PC-3 (cell line): ENCODE measurements around the gene ALKBH8. TPM values are rescaled to one million over a fixed set of nuclear protein-coding genes. Genes with fewer than 3 reads are reported as not detected.

ENCODE experiments used
- ATAC-seq: fragments of 200-7000 bp; cut with Tn5 transposase; 2 replicates; pipeline ENCODE4 v1.9.1; 2020; ENCODE audit warnings: mild to moderate bottlenecking, moderate library complexity
- Bru-seq: library from RNA; stranded (reverse); fragments of 400-500 nt; gene quantifications from one replicate; lab custom pipeline; 2021; lab: Mats Ljungman, UMichigan
- BruChase-seq, 2 experiments: library from RNA; stranded (reverse); fragments of 400-500 nt; gene quantifications; one replicate each; lab custom pipeline; 2021; lab: Mats Ljungman, UMichigan
- BruUV-seq: library from RNA; stranded (reverse); fragments of 400-500 nt; replicated peaks from 2 replicates; lab custom pipeline; 2021; lab: Mats Ljungman, UMichigan
- CTCF ChIA-PET: fragments of 300-600 bp; sonication (Branson Sonifier 250); formaldehyde crosslinking; loops from one replicate; lab custom pipeline; 2022; ENCODE audit warnings: antibody characterized with exemption; lab: Charles Lee
- POLR2A ChIA-PET: fragments of 300-600 bp; sonication (Branson Sonifier 250); formaldehyde crosslinking; loops from one replicate; lab custom pipeline; 2022; ENCODE audit warnings: antibody characterized with exemption; ENCODE audit not compliant: unreplicated experiment; lab: Charles Lee
- DNase-seq: peaks from one replicate; pipeline ENCODE4 v3.0.0-alpha.2; 2015
- H2AFZ ChIP-seq: fragments of 300-600 bp; sonication (generic); 2 replicates; pipeline ENCODE4 v1.6.0; 2016; ENCODE audit warnings: antibody characterized with exemption, low read length
- H3F3A ChIP-seq: fragments of 300-600 bp; sonication (generic); one replicate; pipeline ENCODE4 v1.6.0; 2017; ENCODE audit warnings: antibody characterized with exemption, low read length, control low read depth, mild to moderate bottlenecking; ENCODE audit not compliant: unreplicated experiment
- H3K27ac ChIP-seq: fragments of 300-600 bp; sonication (generic); 2 replicates; pipeline ENCODE4 v1.5.1; 2016; ENCODE audit warnings: mild to moderate bottlenecking, low read length
- H3K27me3 ChIP-seq: fragments of 300-600 bp; sonication (generic); 2 replicates; pipeline ENCODE4 v1.6.1; 2016; ENCODE audit warnings: low read length, mixed read lengths
- H3K36me3 ChIP-seq: fragments of 300-600 bp; sonication (generic); 2 replicates; pipeline ENCODE4 v1.6.1; 2016; ENCODE audit warnings: low read depth, mixed run types, low read length, mixed read lengths
- H3K4me1 ChIP-seq: fragments of 300-600 bp; sonication (generic); 2 replicates; pipeline ENCODE4 v1.5.1; 2016; ENCODE audit warnings: low read length; ENCODE audit not compliant: insufficient read depth
- H3K4me2 ChIP-seq: fragments of 300-600 bp; sonication (generic); 2 replicates; pipeline ENCODE4 v1.6.0; 2016; ENCODE audit warnings: low read length
- H3K4me3 ChIP-seq: fragments of 300-600 bp; sonication (generic); 2 replicates; pipeline ENCODE4 v1.5.1; 2016; ENCODE audit warnings: mild to moderate bottlenecking, low read length, mixed read lengths
- H3K79me2 ChIP-seq: fragments of 300-600 bp; sonication (generic); 2 replicates; pipeline ENCODE4 v1.6.1; 2017; ENCODE audit warnings: low read length, mixed read lengths
- H3K9ac ChIP-seq: fragments of 300-600 bp; sonication (generic); 2 replicates; pipeline ENCODE4 v1.6.0; 2016; ENCODE audit warnings: mild to moderate bottlenecking, low read length
- H3K9me2 ChIP-seq: fragments of 300-600 bp; sonication (generic); replicated peaks from 2 replicates; pipeline ENCODE4 v1.6.1; 2016; ENCODE audit warnings: mixed run types, low read length, mixed read lengths
- H3K9me3 ChIP-seq: fragments of 300-600 bp; sonication (generic); 2 replicates; pipeline ENCODE4 v1.6.1; 2016; ENCODE audit warnings: low read length, mixed read lengths
- H4K20me1 ChIP-seq: fragments of 300-600 bp; sonication (generic); 2 replicates; pipeline ENCODE4 v1.6.1; 2016; ENCODE audit warnings: low read length, mixed read lengths
- EZH2 ChIP-seq: fragments of 300-600 bp; sonication (generic); IDR thresholded peaks from one replicate; pipeline ENCODE4 v1.6.1; 2017; ENCODE audit warnings: antibody characterized with exemption, mild to moderate bottlenecking, low read length; ENCODE audit not compliant: unreplicated experiment
- EZH2phosphoT487 ChIP-seq: fragments of 300-600 bp; sonication (generic); IDR thresholded peaks from 2 replicates; pipeline ENCODE4 v1.6.1; 2018; ENCODE audit warnings: mild to moderate bottlenecking, antibody characterized with exemption, low read length, borderline replicate concordance
- intact Hi-C: fragments of 100-400 bp; cut with micrococcal nuclease; formaldehyde crosslinking; loops from 2 replicates; pipeline ENCODE4 v1.9.0; 2023
- long read RNA-seq: library from polyadenylated mRNA; unstranded; transcript quantifications from one replicate; pipeline ENCODE4 v2.0.0, GENCODE V29; 2021; ENCODE audit not compliant: unreplicated experiment
- total RNA-seq: library from RNA; depleted of rRNA; stranded (reverse); fragments of >200 nt; gene quantifications from 2 replicates; pipeline ENCODE4 v1.2.3, GENCODE V29; 2014; rRNA removed
- TF ChIP-seq, protein P1 (sequence below): fragments of 300-600 bp; sonication (generic); conservative IDR thresholded peaks from 2 replicates; pipeline ENCODE4 v1.5.1; 2017; ENCODE audit warnings: antibody characterized with exemption, low read depth, mild to moderate bottlenecking, low read length

Gene ALKBH8
- total RNA-seq: 7.0 and 14.3 TPM in 2 replicates
- percentile 73 among the genes with signal in this experiment for Bru-seq, nascent RNA
- percentile 62 among the genes with signal in this experiment for BruChase-seq, experiment 1, labeled RNA remaining after a 6-hour chase
- percentile 66 among the genes with signal in this experiment for BruChase-seq, experiment 2, labeled RNA remaining after a 2-hour chase
- long read RNA-seq, full-length matches to known transcripts: 6 of 13 reads
- long read RNA-seq, partial matches to known transcripts: 3 of 13 reads
- long read RNA-seq, other reads (novel, unspliced or antisense): 4 of 13 reads

DNA sequence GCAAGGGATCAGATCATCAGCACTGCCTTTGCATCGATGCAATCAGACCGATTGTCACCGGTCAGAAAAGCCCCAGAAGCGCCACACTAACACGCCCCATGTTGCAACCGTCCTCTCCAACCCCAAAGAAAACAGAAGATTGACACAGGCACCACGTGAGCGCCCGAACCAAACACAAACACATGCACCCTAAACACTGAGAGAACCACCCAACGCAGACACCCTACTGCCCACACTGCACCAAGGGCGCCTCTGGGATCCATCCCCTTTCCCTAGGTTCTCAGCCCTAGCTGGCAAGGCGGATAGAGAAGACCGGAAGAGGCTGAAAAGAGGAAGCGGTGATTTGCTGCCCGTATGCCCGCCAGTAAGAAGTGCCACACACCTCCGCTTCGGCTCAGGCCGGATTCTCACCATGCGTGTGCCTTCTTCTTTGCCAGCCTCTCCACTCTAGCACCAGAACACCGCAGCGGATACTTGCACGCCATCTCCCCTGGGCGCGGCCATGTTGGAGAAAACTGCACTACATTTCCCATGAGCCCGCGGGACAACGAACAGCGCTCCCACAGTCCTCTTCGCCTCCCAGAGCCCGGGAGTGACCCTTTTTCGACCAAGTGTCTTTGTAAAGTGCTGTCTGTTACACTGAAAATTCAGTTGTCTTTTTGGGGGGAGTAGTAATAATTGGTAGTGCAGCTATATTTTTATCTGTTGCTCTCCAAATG is at the start of gene ALKBH8:
Gene ALKBH8 (minus strand): TSS at position 517 of the 719 bp plus-strand sequence. CDS start 4,842 bp downstream, outside the sequence.
- H3K27me3 ChIP-seq: no peaks in the 10 kb centered on the region
- H3K9me2 ChIP-seq: no peaks in the 10 kb centered on the region
- H2AFZ ChIP-seq: peak within 1 kb of the TSS; percentile 85
- no peaks in the 10 kb centered on the region for H4K20me1 ChIP-seq
- DNase-seq: peak; percentile 84
- TF ChIP-seq, protein P1, sequence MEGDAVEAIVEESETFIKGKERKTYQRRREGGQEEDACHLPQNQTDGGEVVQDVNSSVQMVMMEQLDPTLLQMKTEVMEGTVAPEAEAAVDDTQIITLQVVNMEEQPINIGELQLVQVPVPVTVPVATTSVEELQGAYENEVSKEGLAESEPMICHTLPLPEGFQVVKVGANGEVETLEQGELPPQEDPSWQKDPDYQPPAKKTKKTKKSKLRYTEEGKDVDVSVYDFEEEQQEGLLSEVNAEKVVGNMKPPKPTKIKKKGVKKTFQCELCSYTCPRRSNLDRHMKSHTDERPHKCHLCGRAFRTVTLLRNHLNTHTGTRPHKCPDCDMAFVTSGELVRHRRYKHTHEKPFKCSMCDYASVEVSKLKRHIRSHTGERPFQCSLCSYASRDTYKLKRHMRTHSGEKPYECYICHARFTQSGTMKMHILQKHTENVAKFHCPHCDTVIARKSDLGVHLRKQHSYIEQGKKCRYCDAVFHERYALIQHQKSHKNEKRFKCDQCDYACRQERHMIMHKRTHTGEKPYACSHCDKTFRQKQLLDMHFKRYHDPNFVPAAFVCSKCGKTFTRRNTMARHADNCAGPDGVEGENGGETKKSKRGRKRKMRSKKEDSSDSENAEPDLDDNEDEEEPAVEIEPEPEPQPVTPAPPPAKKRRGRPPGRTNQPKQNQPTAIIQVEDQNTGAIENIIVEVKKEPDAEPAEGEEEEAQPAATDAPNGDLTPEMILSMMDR: no peak
- TF ChIP-seq EZH2phosphoT487 (no peak), EZH2 (no peak)
- no TSS peak for BruUV-seq
- H3F3A ChIP-seq: peaks cover 19% of the 10 kb centered on the region
- H3K79me2 ChIP-seq: peaks cover 29% of the 10 kb centered on the region
- peak within 1 kb of the TSS; percentile 73 for H3K4me3 ChIP-seq
- intact Hi-C loops: loop anchor here (1.0 kb wide), 1 partner anchor 206 kb away; no protein-coding TSS in a partner anchor
- H3K9ac ChIP-seq: peak within 1 kb of the TSS; percentile 75
- H3K4me2 ChIP-seq: peak within 1 kb of the TSS; percentile 86
- H3K36me3 ChIP-seq: no peaks in the 10 kb centered on the region
- peak; percentile 71 for ATAC-seq
- H3K4me1 ChIP-seq: peaks cover 48% of the 10 kb centered on the region
- H3K9me3 ChIP-seq: no peaks in the 10 kb centered on the region
- POLR2A ChIA-PET: no interaction called here
- peak within 1 kb of the TSS; percentile 64 for H3K27ac ChIP-seq
- CTCF ChIA-PET: interaction anchor here (1.0 kb wide), 1 partner anchor 12 kb away, joined by 3 read pairs; no protein-coding TSS in a partner anchor

DNA sequence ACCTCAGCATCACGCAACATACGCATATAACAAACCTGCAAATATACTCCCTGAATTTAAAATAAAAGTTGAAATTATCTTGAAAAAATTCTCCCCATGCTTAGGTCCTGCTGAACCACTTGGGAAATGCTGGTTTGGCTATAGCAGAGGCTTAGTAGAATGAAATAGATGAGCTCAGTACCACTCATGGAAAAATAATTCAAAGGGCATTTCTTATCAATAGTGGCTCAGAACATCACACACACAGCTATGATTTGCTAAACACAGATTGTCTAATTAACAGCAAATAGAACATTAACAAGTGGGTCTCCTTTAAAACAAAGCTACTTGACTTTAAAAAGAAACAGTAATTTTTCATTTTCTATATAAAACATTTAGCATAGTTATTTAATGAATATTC is 46.9 kb upstream of the ALKBH8 start:
- no peak for ATAC-seq

More for the DNA sequence above, 46.9 kb upstream of the ALKBH8 start:
- no peak overlapping the region for H3K27ac ChIP-seq
- BruUV-seq: no TSS peak
- no peak overlapping the region for H2AFZ ChIP-seq
- no peaks in the 10 kb centered on the region for H3K9me2 ChIP-seq
- ChIA-PET POLR2A (no interaction called here), CTCF (no interaction called here)
- H3F3A ChIP-seq: no peaks in the 10 kb centered on the region
- H3K9me3 ChIP-seq: no peaks in the 10 kb centered on the region
- no peaks in the 10 kb centered on the region for H3K4me1 ChIP-seq
- peaks cover 94% of the 10 kb centered on the region for H3K27me3 ChIP-seq
- H3K79me2 ChIP-seq: no peaks in the 10 kb centered on the region
- TF ChIP-seq, protein P1: no peak
- TF ChIP-seq EZH2phosphoT487: no peak
- no peak for TF ChIP-seq EZH2
- H3K36me3 ChIP-seq: no peaks in the 10 kb centered on the region
- no peak overlapping the region for H3K4me3 ChIP-seq
- DNase-seq: no peak
- no peak overlapping the region for H3K9ac ChIP-seq
- no peak overlapping the region for H3K4me2 ChIP-seq
- intact Hi-C loops: no loop called here
- H4K20me1 ChIP-seq: no peaks in the 10 kb centered on the region
